Testis (tissue), 3 donors: ENCODE measurements around the gene FAM171A2. TPM values are rescaled to one million over a fixed set of nuclear protein-coding genes. Genes with fewer than 3 reads are reported as not detected.
A peak's percentile ranks its signal among the peaks of the same experiment; 100 is the strongest.

Experiments
- DNase-seq: peaks from one replicate; pipeline ENCODE4 v3.0.0-alpha.2; 2019
- H3K27ac ChIP-seq, 2 donors: fragments of 200-600 bp; sonication (generic); one replicate each; pipeline ENCODE4 v1.5.1; 2019
- H3K27me3 ChIP-seq: fragments of 200-600 bp; sonication (generic); one replicate; pipeline ENCODE4 v1.5.1; 2019
- H3K36me3 ChIP-seq: fragments of 200-600 bp; sonication (generic); one replicate; pipeline ENCODE4 v1.5.1; 2017; ENCODE audit warnings: low read depth; ENCODE audit errors: missing control alignments
- H3K4me1 ChIP-seq: fragments of 200-600 bp; sonication (generic); one replicate; pipeline ENCODE4 v1.5.1; 2019
- H3K4me3 ChIP-seq, 2 donors: fragments of 200-600 bp; sonication (generic); one replicate each; pipeline ENCODE4 v1.5.1; 2017 to 2019
- H3K9me3 ChIP-seq: fragments of 200-600 bp; sonication (generic); one replicate; pipeline ENCODE4 v1.5.1; 2017
- POLR2A ChIP-seq: fragments of 450-650 bp; IDR thresholded peaks from one replicate; pipeline ENCODE4 v1.6.1; 2017; ENCODE audit warnings: antibody characterized with exemption, mild to moderate bottlenecking, moderate library complexity
- WGBS, 2 donors: methylation state at CpG; one replicate each; pipeline ENCODE4 v1.1.5; 2018; 5-methylcytosine and 5-hydroxymethylcytosine counted together
- intact Hi-C: fragments of 100-400 bp; cut with DNase I; formaldehyde crosslinking; loops from one replicate; pipeline ENCODE4 v1.15.1; 2023; ENCODE audit warnings: low total_unique reads
- polyA plus RNA-seq: library from polyadenylated mRNA; stranded (reverse); fragments of 350-450 nt; fragmentation: Illumina TruSeq; extraction: RNeasy Lipid Tissue Mini Kit (QIAGEN cat#74804); gene quantifications from one replicate; pipeline ENCODE4 v1.2.3, GENCODE V29; 2014; ENCODE audit warnings: low read depth, low replicate concordance; ENCODE audit not compliant: insufficient read depth
- small RNA-seq, 2 donors: library from RNA; depleted of rRNA; stranded (forward); fragments of <200 nt; gene quantifications; one replicate each; pipeline ENCODE3, GENCODE V24; 2016
- total RNA-seq, 2 donors: library from RNA; depleted of rRNA; stranded (reverse); fragments of >200 nt; gene quantifications; one replicate each; pipeline ENCODE4 v1.2.3, GENCODE V29; 2016
- TF ChIP-seq, protein P1 (sequence below), 3 experiments: fragments of 450-650 bp in 2 of 3; fragments of 200-600 bp in 1 of 3; sonication (generic) in 1 of 3; IDR thresholded peaks; one replicate each; pipeline ENCODE4 v1.5.1; 2016 to 2019; ENCODE audit warnings: antibody characterized with exemption in 3 of 3, mild to moderate bottlenecking in 2 of 3, moderate library complexity in 1 of 3

Gene FAM171A2
- total and polyA plus RNA-seq, 3 donors from 2014 or later = 1.3 to 3.6 (median 2.0) TPM

DNA sequence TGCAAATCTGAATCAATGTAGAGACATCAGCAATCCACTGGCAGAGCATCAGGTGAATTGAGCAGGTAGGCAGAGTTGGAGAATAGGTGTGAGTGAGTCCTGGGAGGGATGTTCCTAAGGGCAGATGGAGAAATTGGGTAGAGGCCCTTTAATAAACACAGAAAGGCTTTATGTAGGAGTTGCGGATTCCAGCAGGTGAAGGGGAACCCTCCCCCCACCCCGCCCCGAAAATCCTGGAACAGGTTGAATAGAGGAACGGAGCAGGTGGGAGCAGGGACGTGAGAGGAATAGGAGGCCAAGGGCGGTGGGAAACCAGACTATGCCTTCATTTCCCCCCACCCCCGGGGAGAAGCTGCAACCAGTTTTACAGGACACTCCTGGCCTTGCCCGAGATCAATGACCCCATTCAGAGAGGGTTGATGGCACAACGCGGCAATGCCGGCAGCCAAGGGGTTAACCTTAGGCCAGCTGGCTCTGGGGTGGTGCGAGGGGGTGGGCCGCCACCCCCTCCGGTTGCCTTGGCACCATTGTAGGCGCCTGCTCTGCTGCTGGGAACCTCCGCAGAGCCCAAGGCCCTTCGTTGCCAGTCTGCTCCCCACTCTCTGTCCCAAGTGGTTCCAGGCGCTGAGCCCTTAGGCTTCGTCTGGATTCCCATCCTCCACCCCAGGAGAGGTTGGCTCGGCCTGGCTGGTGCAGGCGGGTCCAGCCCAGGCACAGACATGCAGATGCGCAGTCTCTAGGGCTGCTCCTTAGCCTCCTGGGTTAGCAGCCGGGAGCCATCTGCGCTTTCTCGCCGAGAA, 56.1 kb downstream of the FAM171A2 start:
- WGBS, 2 donors = 6 to 23% methylated on average over 7 to 26 of the region's 26 CpGs
- no peak for TF ChIP-seq POLR2A
- TF ChIP-seq, protein P1, sequence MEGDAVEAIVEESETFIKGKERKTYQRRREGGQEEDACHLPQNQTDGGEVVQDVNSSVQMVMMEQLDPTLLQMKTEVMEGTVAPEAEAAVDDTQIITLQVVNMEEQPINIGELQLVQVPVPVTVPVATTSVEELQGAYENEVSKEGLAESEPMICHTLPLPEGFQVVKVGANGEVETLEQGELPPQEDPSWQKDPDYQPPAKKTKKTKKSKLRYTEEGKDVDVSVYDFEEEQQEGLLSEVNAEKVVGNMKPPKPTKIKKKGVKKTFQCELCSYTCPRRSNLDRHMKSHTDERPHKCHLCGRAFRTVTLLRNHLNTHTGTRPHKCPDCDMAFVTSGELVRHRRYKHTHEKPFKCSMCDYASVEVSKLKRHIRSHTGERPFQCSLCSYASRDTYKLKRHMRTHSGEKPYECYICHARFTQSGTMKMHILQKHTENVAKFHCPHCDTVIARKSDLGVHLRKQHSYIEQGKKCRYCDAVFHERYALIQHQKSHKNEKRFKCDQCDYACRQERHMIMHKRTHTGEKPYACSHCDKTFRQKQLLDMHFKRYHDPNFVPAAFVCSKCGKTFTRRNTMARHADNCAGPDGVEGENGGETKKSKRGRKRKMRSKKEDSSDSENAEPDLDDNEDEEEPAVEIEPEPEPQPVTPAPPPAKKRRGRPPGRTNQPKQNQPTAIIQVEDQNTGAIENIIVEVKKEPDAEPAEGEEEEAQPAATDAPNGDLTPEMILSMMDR (IDR thresholded peaks at IDR 0.05) = no peak
- intact Hi-C loops = no loop called here
- peak overlapping the region; percentile 58 to 64 for H3K4me3 ChIP-seq
- no peaks in the 10 kb centered on the region for H3K36me3 ChIP-seq
- no peaks in the 10 kb centered on the region for H3K27me3 ChIP-seq
- H3K27ac ChIP-seq = peak overlapping the region; percentile 68 to 89
- peak; percentile 73 for DNase-seq
- H3K9me3 ChIP-seq = no peaks in the 10 kb centered on the region
- H3K4me1 ChIP-seq = peaks cover 6% of the 10 kb centered on the region

GRCh38 chr17:44304651-44305050, 59.0 kb downstream of the FAM171A2 start:
- intact Hi-C loops = no loop called here
- no peak overlapping the region for H3K27ac ChIP-seq
- no peak overlapping the region for H3K4me3 ChIP-seq
- no peak for DNase-seq
- H3K9me3 ChIP-seq = no peaks in the 10 kb centered on the region
- no peaks in the 10 kb centered on the region for H3K27me3 ChIP-seq
- TF ChIP-seq POLR2A = no peak
- TF ChIP-seq, protein P1 (IDR thresholded peaks at IDR 0.05) = no peak
- no peaks in the 10 kb centered on the region for H3K36me3 ChIP-seq
- peaks cover 6% of the 10 kb centered on the region for H3K4me1 ChIP-seq

Small RNAs within 50 kb of the gene (small RNA-seq; reads per million reads assigned to genes)
- gene RF00012 (0 reads per million in 2 donors), gene RN7SL258P (0 to 0.28 reads per million in 2 donors), gene RNU6-453P (0 reads per million in 2 donors)

Other genes starting within 250 kb of the FAM171A2 start
- gene HDAC5, start 240.2 kb downstream of the FAM171A2 start, total RNA-seq = 100 to 1,000 TPM in 1 of 2 donors, 10 to 100 TPM in 1; 94.1 to 141 TPM
- 43.3 TPM for gene HDAC5, start 240.2 kb downstream of the FAM171A2 start, polyA plus RNA-seq
- gene HROB, start 221.9 kb downstream of the FAM171A2 start, total RNA-seq = 10 to 100 TPM; 20.0 to 20.2 TPM
- 22.7 TPM for gene HROB, start 221.9 kb downstream of the FAM171A2 start, polyA plus RNA-seq
- 1 to 10 TPM; 2.5 to 5.7 TPM for gene ASB16, start 193.1 kb downstream of the FAM171A2 start, total RNA-seq
- 0.86 TPM for gene ASB16, start 193.1 kb downstream of the FAM171A2 start, polyA plus RNA-seq
- 10 to 100 TPM; 60.0 to 63.1 TPM for gene TMUB2, start 176.9 kb downstream of the FAM171A2 start, total RNA-seq
- 76.7 TPM for gene TMUB2, start 176.9 kb downstream of the FAM171A2 start, polyA plus RNA-seq
- 100 to 1,000 TPM; 100 to 101 TPM for gene ATXN7L3, start 164.0 kb downstream of the FAM171A2 start, total RNA-seq
- gene ATXN7L3, start 164.0 kb downstream of the FAM171A2 start, polyA plus RNA-seq = 76.5 TPM
- 10 to 100 TPM; 69.6 to 78.7 TPM for gene UBTF, start 144.2 kb downstream of the FAM171A2 start, total RNA-seq
- 54.2 TPM for gene UBTF, start 144.2 kb downstream of the FAM171A2 start, polyA plus RNA-seq
- under 1 TPM; 0.37 to 0.71 TPM for gene SLC4A1, start 95.7 kb downstream of the FAM171A2 start, total RNA-seq
- gene SLC4A1, start 95.7 kb downstream of the FAM171A2 start, polyA plus RNA-seq = 0.12 TPM
- 10 to 100 TPM; 14.6 to 53.1 TPM for gene RUNDC3A, start 55.3 kb downstream of the FAM171A2 start, total RNA-seq
- gene RUNDC3A, start 55.3 kb downstream of the FAM171A2 start, polyA plus RNA-seq = 17.5 TPM
- 100 to 1,000 TPM; 131 to 176 TPM for gene SLC25A39, start 39.0 kb downstream of the FAM171A2 start, total RNA-seq
- 141 TPM for gene SLC25A39, start 39.0 kb downstream of the FAM171A2 start, polyA plus RNA-seq
- gene GRN, start 18.6 kb downstream of the FAM171A2 start, total RNA-seq = 100 to 1,000 TPM; 263 to 489 TPM
- 161 TPM for gene GRN, start 18.6 kb downstream of the FAM171A2 start, polyA plus RNA-seq
- gene ITGA2B, start 25.8 kb upstream of the FAM171A2 start, total RNA-seq = 1 to 10 TPM; 5.1 to 6.7 TPM
- gene ITGA2B, start 25.8 kb upstream of the FAM171A2 start, polyA plus RNA-seq = 6.0 TPM
- 10 to 100 TPM; 69.2 to 70.0 TPM for gene GPATCH8, start 139.6 kb upstream of the FAM171A2 start, total RNA-seq
- gene GPATCH8, start 139.6 kb upstream of the FAM171A2 start, polyA plus RNA-seq = 32.8 TPM
- 1 to 10 TPM; 4.2 to 9.1 TPM for gene FZD2, start 193.6 kb upstream of the FAM171A2 start, total RNA-seq
- gene FZD2, start 193.6 kb upstream of the FAM171A2 start, polyA plus RNA-seq = 6.1 TPM